NOMO-1 treated with dmso at 0.1 percent for 144 hours (cell line): Measurements from ENCODE around the gene RSRC1.
A peak's percentile ranks its signal among the peaks of the same experiment; 100 is the strongest.
"Not testable (repeated sequence)": the region's sequence is repeated elsewhere in the genome, so short reads cannot be mapped to it uniquely, and the experiment has no call there.

Experiments
- DNase-seq: peaks from one replicate; lab custom pipeline; 2025; ENCODE audit not compliant: unreplicated experiment; lab: John Stamatoyannopoulos, UW

The RSRC1 gene, protein sequence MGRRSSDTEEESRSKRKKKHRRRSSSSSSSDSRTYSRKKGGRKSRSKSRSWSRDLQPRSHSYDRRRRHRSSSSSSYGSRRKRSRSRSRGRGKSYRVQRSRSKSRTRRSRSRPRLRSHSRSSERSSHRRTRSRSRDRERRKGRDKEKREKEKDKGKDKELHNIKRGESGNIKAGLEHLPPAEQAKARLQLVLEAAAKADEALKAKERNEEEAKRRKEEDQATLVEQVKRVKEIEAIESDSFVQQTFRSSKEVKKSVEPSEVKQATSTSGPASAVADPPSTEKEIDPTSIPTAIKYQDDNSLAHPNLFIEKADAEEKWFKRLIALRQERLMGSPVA

DNA sequence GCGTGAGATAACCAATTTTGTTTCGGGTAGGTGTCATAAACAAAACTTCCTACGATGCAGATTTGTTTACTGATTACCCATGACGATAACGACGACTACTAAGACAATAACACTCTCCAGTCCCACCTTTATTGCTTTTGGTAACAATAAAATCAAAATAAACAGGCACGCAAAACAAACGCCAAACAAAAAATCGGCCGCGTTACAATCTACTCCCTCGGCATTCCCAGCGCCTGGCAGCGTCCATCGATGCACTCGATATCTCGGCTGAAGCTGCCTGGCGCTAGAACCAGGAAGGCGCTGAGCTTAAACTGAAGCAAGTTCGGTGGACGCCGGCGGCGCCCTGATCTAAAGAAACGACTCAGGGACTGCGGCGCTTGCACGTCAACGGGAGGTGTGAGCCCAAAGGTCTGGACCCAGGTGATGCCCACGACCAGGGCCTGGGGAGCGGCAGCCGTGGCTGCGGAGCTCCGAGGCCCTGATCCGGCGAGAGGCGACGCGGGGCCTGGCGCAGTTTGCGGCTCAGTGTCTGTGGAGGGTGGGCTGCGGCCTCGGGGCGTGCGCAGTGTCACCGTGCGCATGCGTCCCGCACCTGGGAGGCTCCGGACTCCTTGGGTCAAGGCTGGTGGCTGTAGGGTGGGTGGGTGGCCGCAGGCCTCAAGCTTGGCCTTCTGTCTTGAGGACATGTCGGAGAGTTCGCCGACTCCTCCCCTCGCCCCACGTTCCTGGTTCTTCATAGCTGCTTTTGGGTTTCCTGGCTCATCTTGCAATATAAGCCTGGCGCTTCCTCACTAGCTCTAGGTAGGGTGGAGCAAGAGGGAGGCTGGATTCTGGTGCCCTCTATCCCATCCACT, at the start of gene RSRC1:
RSRC1 (plus strand) TSS at position 286 of the 854 bp plus-strand sequence. CDS start 12,016 bp downstream, outside the sequence.
- DNase-seq: peak; percentile 93

GRCh38 chr3:158065574-158065973, 44.3 kb upstream of the RSRC1 start:
- not testable (repeated sequence) for DNase-seq

GRCh38 chr3:158072790-158073189, 37.1 kb upstream of the RSRC1 start:
- DNase-seq: no peak

DNA sequence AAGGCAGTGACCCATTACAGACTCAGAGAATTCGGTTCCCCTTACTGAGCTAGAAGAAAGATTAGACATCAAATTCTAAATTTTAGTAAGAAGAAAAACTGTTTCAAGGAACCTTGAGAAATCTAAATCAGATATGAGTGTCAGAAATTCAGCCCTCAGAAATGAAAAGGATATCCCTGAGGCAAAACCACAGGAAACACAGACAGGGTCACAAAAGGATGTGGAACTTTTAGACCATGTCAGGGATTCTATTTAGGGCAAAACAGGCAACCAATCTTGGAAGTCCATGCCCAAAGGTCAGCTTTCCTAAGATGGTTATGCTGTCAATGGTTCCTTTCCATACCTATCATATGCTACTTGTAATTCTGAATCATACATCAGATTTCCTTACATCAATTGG, 35.3 kb upstream of the RSRC1 start:
- DNase-seq: no peak

- DNase-seq: no peak
Measured at GRCh38 chr3:158079599-158079998, 30.3 kb upstream of the RSRC1 start.

GRCh38 chr3:158084651-158085050, 25.2 kb upstream of the RSRC1 start:
- DNase-seq: no peak

DNA sequence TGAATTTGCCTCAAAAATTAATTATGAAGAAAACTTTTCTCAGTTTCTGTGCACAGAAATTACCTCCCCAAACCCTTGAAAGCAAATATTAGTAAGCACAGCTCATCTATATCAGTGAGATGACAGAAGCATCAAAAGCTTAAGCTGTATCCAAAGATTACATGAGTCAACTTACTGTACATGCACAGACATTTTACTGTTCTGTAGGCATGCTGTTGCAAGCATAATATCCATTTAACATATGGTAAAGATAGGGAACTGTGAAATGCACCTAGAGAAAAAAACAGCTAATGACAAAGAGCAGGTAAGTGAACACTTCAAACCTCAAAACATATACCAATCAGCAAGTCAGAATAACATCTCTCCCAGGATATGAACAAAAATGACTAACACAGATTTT, 24.5 kb upstream of the RSRC1 start:
- no peak for DNase-seq

DNA sequence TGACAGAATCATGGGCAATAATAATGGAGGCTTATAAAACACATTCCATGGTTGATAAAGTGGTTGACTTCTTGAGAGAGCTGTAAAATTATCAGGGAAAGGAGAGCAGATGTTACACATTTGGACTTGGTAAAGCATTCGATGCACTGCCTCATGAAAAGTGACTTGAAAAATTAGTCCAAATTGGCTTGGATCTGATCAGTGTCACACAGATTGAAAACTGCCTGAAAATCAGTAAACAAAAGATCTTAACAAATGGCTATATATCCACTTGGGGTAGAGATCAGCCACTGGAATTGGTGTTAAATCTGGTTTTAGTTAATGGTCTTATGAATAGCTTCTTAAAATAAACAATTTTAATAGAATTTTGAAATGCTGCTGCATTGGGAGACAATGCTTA, 24.0 kb upstream of the RSRC1 start:
- DNase-seq: no peak

- no peak for DNase-seq
Measured at GRCh38 chr3:158086361-158086760, 23.5 kb upstream of the RSRC1 start.

GRCh38 chr3:158086776-158087175, 23.1 kb upstream of the RSRC1 start:
- no peak for DNase-seq

- no peak for DNase-seq
Measured at GRCh38 chr3:158091531-158091930, 18.4 kb upstream of the RSRC1 start.

DNA sequence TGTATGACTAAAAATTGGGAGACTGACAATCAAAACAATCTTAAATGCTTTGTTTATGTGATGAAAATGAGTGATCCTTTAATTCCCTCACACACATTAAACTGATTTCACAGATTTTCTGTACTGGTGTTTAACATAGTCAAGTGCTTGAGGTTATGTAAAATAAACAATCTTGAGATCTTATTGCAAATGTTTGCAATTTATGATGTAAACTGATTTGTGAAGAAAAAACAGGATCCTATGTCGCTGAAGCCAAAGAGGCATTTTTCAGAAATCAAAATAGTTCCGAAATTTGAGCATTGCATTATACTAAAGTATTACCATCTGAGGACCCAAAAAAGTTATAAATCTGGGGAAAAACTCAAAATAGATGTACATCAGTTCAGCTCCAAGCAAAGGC, 16.4 kb upstream of the RSRC1 start:
- no peak for DNase-seq

GRCh38 chr3:158094235-158095110, 15.4 kb upstream of the RSRC1 start:
- DNase-seq: no peak

GRCh38 chr3:158095111-158095813, 14.6 kb upstream of the RSRC1 start:
- no peak for DNase-seq

GRCh38 chr3:158095814-158096704, 13.8 kb upstream of the RSRC1 start:
- no peak for DNase-seq

DNA sequence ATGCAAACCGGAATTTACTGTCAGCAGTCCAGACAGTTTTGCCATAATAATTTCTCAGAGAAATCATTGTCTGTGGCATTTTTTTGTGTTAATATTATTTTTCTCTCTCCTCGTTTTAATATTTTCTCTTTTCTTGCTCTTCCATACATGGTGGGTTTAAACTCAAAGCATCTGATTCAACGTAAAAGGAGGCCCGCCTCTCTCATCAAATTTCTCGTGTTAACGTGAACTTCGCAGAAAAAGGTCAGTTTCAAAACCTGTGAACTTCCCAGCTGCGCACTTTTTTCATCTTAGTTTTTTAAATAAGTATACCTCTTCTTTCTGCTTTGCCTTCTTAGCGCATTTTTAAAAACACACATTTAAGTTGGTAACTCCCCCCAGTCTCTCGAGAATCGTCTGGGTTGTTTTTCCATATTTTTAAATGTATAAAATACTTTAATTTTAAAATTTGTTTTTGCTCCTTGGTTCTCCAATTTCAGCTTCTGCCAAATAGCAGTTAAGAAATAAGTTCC, 12.8 kb upstream of the RSRC1 start:
- DNase-seq: peak; percentile 60

DNA sequence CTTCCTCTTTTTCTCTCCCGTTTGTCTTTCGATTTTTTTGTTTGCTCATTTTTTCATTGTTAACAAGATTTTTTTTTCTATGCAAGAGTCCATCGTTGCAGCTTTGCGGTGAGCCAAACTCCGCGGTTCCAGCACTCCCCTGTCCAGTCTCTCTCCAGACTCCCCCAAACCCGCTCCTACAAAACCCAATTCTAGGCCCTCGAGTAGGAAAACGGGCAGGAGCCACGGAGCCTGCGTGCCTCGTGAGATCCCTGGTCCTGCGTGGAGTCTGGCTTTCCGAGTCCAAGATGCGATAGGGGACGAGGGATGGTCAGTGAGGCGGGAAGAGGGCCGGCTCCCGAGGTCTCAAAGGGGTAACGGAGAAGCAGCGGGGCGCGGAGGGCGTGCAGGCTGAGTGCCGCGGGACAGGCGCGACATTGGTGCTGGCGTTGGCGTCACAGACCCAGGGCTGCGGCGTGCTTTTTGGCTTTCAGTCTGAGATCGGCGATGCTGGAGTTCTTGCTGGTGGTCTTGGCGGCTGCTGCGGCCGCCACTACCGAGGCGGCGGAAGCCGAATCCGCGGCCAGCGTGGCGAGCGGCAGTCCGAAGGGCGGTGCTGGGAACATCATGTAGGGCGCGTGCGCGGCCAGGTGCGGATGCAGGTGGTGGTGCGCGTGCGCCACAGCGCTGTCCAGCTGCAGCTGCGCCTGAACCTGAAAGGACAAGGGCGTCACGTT, 12.1 kb upstream of the RSRC1 start:
- DNase-seq: peak; percentile 64

- DNase-seq: no peak
Measured at GRCh38 chr3:158098309-158098639, 11.6 kb upstream of the RSRC1 start.

DNA sequence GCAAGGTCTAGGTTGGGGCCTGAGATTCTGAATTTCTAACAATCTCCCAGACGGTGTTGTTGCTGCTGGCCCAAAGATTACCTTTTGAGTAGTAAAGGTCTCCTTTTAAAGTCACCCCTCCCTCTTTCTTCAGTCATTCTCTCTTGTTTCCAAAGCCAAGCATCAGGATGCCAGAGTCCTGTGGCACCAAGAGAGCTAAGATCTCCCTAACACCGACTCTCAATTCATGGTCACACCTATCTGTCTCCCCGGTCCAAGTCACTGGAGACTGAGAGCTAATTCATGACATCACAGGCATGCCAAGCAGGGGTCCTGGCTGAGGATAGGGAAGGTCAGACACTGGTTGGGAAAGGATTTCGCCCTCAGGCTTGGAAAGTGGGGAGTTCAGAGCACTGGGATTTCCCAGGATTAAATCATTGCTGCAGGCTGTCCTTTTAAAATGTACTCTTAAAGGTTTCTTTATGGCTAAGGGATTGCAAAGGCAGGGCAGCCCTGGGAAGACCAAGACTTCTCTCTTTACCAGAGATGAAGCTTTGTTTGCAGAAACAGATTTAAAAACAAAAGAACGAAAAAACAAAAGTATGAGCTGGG, 11.0 kb upstream of the RSRC1 start:
- DNase-seq: no peak
